Osteocyte (in vitro differentiated cells): ENCODE measurements around the gene CACNA2D3. TPM values are rescaled to one million over a fixed set of nuclear protein-coding genes. Genes with fewer than 3 reads are reported as not detected.

ENCODE experiments used
- DNase-seq: peaks from one replicate; pipeline ENCODE4 v3.0.0; 2021; ENCODE audit warnings: mixed read lengths; ENCODE audit not compliant: unreplicated experiment; ENCODE audit errors: extremely low spot score
- H3K27ac Mint-ChIP-seq: one replicate; pipeline ENCODE4 v1.8.0; 2021; ENCODE audit warnings: mild to moderate bottlenecking, mixed read lengths; ENCODE audit not compliant: unreplicated experiment
- H3K27me3 Mint-ChIP-seq: one replicate; pipeline ENCODE4 v1.8.0; 2021; ENCODE audit warnings: mixed read lengths; ENCODE audit not compliant: unreplicated experiment
- H3K36me3 Mint-ChIP-seq: one replicate; pipeline ENCODE4 v1.8.0; 2021; ENCODE audit warnings: mixed read lengths; ENCODE audit not compliant: unreplicated experiment
- H3K4me1 Mint-ChIP-seq: one replicate; pipeline ENCODE4 v1.8.0; 2021; ENCODE audit warnings: mixed read lengths; ENCODE audit not compliant: unreplicated experiment
- H3K4me3 Mint-ChIP-seq: one replicate; pipeline ENCODE4 v1.8.0; 2021; ENCODE audit warnings: mild to moderate bottlenecking, moderate library complexity, mixed read lengths; ENCODE audit not compliant: unreplicated experiment
- H3K9me3 Mint-ChIP-seq: one replicate; pipeline ENCODE4 v1.8.0; 2021; ENCODE audit warnings: mixed read lengths; ENCODE audit not compliant: unreplicated experiment
- total RNA-seq: library from RNA; stranded (reverse); gene quantifications from 2 replicates; pipeline ENCODE4 v1.2.1, GENCODE V29; 2021
- TF ChIP-seq, protein P1 (sequence below): fragments of 200-600 bp; sonication (generic); IDR thresholded peaks from 2 replicates; pipeline ENCODE4 v1.5.0; 2021; ENCODE audit warnings: antibody characterized with exemption, mild to moderate bottlenecking, moderate library complexity

CACNA2D3 gene
- total RNA-seq, 1 donor from 2014 or later = 0.46 TPM

DNA sequence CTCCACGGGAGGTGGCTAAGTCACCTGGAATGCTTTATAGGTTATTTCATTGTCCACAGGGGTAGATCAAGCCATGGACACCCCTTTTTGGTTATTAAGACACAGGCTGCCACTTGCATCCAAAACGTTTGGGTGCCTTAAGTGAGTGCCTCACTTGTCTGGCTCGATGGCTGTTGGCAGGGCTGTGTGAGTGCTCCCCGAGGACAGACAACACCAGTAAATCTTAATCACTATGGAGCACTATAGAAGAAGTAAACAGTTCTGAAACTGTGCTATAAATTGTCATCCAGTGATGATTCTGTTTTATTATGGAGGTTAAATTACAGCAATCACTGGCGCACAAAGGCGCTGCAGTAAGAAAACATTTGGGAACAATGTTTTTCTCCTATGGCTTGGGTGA lies 215.5 kb downstream of the CACNA2D3 start:
- no peak overlapping the region for H3K4me3 Mint-ChIP-seq
- H3K4me1 Mint-ChIP-seq = no peaks in the 10 kb centered on the region
- H3K9me3 Mint-ChIP-seq = peaks cover 5% of the 10 kb centered on the region
- no peak for DNase-seq
- no peaks in the 10 kb centered on the region for H3K27me3 Mint-ChIP-seq
- no peaks in the 10 kb centered on the region for H3K36me3 Mint-ChIP-seq
- TF ChIP-seq, protein P1, sequence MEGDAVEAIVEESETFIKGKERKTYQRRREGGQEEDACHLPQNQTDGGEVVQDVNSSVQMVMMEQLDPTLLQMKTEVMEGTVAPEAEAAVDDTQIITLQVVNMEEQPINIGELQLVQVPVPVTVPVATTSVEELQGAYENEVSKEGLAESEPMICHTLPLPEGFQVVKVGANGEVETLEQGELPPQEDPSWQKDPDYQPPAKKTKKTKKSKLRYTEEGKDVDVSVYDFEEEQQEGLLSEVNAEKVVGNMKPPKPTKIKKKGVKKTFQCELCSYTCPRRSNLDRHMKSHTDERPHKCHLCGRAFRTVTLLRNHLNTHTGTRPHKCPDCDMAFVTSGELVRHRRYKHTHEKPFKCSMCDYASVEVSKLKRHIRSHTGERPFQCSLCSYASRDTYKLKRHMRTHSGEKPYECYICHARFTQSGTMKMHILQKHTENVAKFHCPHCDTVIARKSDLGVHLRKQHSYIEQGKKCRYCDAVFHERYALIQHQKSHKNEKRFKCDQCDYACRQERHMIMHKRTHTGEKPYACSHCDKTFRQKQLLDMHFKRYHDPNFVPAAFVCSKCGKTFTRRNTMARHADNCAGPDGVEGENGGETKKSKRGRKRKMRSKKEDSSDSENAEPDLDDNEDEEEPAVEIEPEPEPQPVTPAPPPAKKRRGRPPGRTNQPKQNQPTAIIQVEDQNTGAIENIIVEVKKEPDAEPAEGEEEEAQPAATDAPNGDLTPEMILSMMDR = no peak
- H3K27ac Mint-ChIP-seq = no peak overlapping the region

DNA sequence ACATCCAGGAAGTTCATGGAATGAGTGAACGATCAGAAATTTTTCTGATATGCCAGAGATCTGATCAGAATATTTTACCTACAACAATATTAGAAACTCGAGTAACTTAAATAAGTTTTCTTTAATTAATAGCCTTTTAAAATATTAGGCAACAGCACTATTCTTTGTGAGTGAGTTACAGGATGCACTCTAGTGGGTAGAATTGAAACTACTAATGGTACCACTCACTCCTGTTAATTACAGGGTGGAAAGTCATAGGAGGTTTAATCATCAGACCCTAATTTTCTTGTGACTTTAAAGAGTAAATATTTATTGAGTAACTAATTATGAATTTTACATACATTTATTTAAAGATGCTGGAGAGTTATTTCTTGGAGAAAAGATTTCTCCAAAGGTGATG lies 217.3 kb downstream of the CACNA2D3 start:
- H3K4me1 Mint-ChIP-seq = no peaks in the 10 kb centered on the region
- no peak overlapping the region for H3K4me3 Mint-ChIP-seq
- no peaks in the 10 kb centered on the region for H3K27me3 Mint-ChIP-seq
- TF ChIP-seq, protein P1 = no peak
- no peak overlapping the region for H3K27ac Mint-ChIP-seq
- peaks cover 5% of the 10 kb centered on the region for H3K9me3 Mint-ChIP-seq
- no peak for DNase-seq
- H3K36me3 Mint-ChIP-seq = no peaks in the 10 kb centered on the region

DNA sequence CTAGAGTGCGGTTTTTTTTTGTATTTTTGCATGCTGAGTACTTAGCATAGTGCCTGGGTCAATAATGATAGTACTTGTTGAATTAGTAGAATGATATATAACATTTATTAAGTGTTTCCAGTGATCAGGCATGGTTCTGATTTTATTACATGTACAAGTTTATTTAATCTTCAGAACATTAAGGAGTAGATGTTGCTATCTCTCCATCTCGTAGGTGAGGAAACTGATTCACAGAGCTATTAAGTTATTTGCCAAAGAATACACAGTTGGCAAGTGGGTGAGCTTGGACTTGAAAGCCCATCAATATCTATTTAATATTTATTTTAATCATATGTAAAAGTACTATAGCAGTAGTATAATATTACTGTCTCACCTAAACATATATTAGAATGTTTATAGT lies 219.5 kb downstream of the CACNA2D3 start:
- no peak for DNase-seq
- H3K27ac Mint-ChIP-seq = no peak overlapping the region
- peaks cover 7% of the 10 kb centered on the region for H3K9me3 Mint-ChIP-seq

DNA sequence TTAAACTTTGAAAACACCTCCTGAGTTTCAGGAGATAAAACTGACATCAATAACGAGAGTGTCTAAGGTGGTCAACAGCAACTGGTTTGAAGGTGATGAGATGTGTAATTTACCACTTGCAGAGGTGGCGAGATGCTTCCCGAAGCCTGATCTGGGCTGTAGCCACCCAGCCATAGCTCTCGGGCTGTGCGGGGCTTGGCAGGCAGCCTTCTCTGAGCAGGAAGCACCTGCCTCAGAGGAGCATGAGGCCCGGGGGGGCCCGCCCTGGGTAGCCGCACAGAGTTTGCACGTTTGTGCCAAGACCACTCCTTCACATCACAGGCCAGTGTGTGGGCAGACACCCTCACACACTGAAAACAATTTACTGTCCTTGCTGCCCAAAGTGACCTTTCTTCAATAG lies 220.3 kb downstream of the CACNA2D3 start:
- no peaks in the 10 kb centered on the region for H3K36me3 Mint-ChIP-seq
- H3K9me3 Mint-ChIP-seq = peaks cover 4% of the 10 kb centered on the region
- no peak for DNase-seq
- H3K27ac Mint-ChIP-seq = no peak overlapping the region
- no peak overlapping the region for H3K4me3 Mint-ChIP-seq
- no peaks in the 10 kb centered on the region for H3K27me3 Mint-ChIP-seq
- TF ChIP-seq, protein P1 = no peak
- H3K4me1 Mint-ChIP-seq = no peaks in the 10 kb centered on the region

More for the DNA sequence above, 219.5 kb downstream of the CACNA2D3 start:
- no peak overlapping the region for H3K4me3 Mint-ChIP-seq
- TF ChIP-seq, protein P1 = no peak
- H3K27me3 Mint-ChIP-seq = no peaks in the 10 kb centered on the region
- no peaks in the 10 kb centered on the region for H3K36me3 Mint-ChIP-seq
- H3K4me1 Mint-ChIP-seq = no peaks in the 10 kb centered on the region

DNA sequence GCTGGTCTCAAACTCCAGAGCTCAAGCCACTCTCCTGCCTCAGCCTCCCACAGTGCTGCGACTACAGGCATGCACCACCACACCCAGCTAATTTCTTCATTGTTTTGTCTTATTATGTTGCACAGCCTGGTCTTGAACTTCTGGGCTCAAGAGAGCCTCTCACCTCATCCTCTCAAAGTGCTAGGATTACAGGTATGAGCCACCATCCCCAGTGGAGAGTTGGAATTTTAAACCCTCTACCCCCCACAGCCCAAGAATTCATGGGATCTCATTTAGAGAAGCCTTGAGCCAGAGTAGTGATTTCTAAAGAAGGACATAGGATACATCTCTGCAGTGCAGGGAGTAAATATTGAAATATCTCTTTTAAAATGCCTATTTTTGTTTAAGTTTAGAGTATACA lies 221.1 kb downstream of the CACNA2D3 start:
- TF ChIP-seq, protein P1 = no peak
- no peaks in the 10 kb centered on the region for H3K27me3 Mint-ChIP-seq
- no peak overlapping the region for H3K27ac Mint-ChIP-seq
- no peak for DNase-seq
- no peak overlapping the region for H3K4me3 Mint-ChIP-seq
- H3K4me1 Mint-ChIP-seq = no peaks in the 10 kb centered on the region
- H3K9me3 Mint-ChIP-seq = peaks cover 4% of the 10 kb centered on the region
- H3K36me3 Mint-ChIP-seq = no peaks in the 10 kb centered on the region
